A549 (cell line): ENCODE measurements around the gene PDGFD. TPM values are rescaled to one million over a fixed set of nuclear protein-coding genes. Genes with fewer than 3 reads are reported as not detected.
"Not testable (repeated sequence)": the region's sequence is repeated elsewhere in the genome, so short reads cannot be mapped to it uniquely, and the experiment has no call there.

Experiments used
- ATAC-seq, 2 experiments: fragments of 200-7000 bp in 1 of 2; fragments of >200 bp in 1 of 2; cut with Nextera tagmentation in 1 of 2; cut with Tn5 transposase in 1 of 2; 3 replicates each; pipeline versions ENCODE4 v1.8.0 to v1.9.1; 2018 to 2020; ENCODE audit warnings: mild to moderate bottlenecking in 1 of 2, moderate library complexity in 1 of 2
- CTCF ChIA-PET: fragments of 300-600 bp; sonication (Branson Sonifier 250); formaldehyde crosslinking; extraction: SDS; loops from one replicate; lab custom pipeline; 2021; ENCODE audit warnings: antibody characterized with exemption, inconsistent platforms; lab: Yijun Ruan, JAX
- POLR2A ChIA-PET: fragments of 350-600 bp; formaldehyde crosslinking; extraction: SDS; loops from one replicate; lab custom pipeline; 2021; ENCODE audit warnings: antibody characterized with exemption, inconsistent platforms; lab: Yijun Ruan, JAX
- DNase-seq, 2 experiments: peaks; one replicate each; pipeline versions ENCODE4 v3.0.0 to v3.0.0-alpha.2; 2011 to 2016; ENCODE audit warnings: low read depth in 1 of 2, low spot score in 1 of 2
- FAIRE-seq: peaks from 2 replicates; lab custom pipeline; 2011; peaks lifted over from hg19 to GRCh38; lab: Jason Lieb, UNC
- H3K27ac ChIP-seq, 2 experiments: fragments of >200 bp; sonication (Bioruptor Twin); formaldehyde crosslinking; 3 replicates each; pipeline ENCODE4 v1.5.1; 2016 to 2017
- H3K4me1 ChIP-seq: fragments of >200 bp; sonication (Bioruptor Twin); formaldehyde crosslinking; 3 replicates; pipeline ENCODE4 v1.6.1; 2016
- H3K4me2 ChIP-seq: fragments of >200 bp; sonication (Bioruptor Twin); formaldehyde crosslinking; 3 replicates; pipeline ENCODE4 v1.6.1; 2016
- H3K4me3 ChIP-seq: fragments of >200 bp; sonication (Bioruptor Twin); formaldehyde crosslinking; 3 replicates; pipeline ENCODE4 v1.5.1; 2016
- H3K9me3 ChIP-seq: fragments of >200 bp; sonication (Bioruptor Twin); formaldehyde crosslinking; 3 replicates; pipeline ENCODE4 v1.6.1; 2016
- ATOH8 ChIP-seq: fragments of 250-450 bp; sonication (Bioruptor Pico); IDR thresholded peaks from 2 replicates; pipeline ENCODE4 v1.5.0; 2020; ENCODE audit warnings: low read depth, mild to moderate bottlenecking, moderate library complexity
- BCL3 ChIP-seq: fragments of >200 bp; sonication (Bioruptor Twin); formaldehyde crosslinking; IDR thresholded peaks from 3 replicates; pipeline ENCODE4 v1.6.1; 2016
- CBX2 ChIP-seq: fragments of 200-600 bp; sonication (generic); IDR thresholded peaks from 2 replicates; pipeline ENCODE4 v1.6.1; 2016; ENCODE audit warnings: low read depth, mild to moderate bottlenecking, borderline replicate concordance
- CBX8 ChIP-seq: fragments of 200-600 bp; sonication (generic); IDR thresholded peaks from 2 replicates; pipeline ENCODE4 v1.6.1; 2016
- CEBPB ChIP-seq, 2 experiments: fragments of >200 bp in 1 of 2; sonication (Bioruptor Twin) in 1 of 2; formaldehyde crosslinking in 1 of 2; IDR thresholded peaks; 2 replicates each; pipeline ENCODE4 v1.6.1; 2012 to 2016
- CHD2 ChIP-seq: fragments of 150-350 bp; IDR thresholded peaks from 2 replicates; pipeline ENCODE4 v1.6.1; 2014; ENCODE audit warnings: low read length; ENCODE audit not compliant: partially characterized antibody
- FOXS1 ChIP-seq: fragments of 250-450 bp; sonication (Bioruptor Pico); IDR thresholded peaks from 2 replicates; pipeline ENCODE4 v1.5.0; 2020; ENCODE audit warnings: mild to moderate bottlenecking, moderate library complexity
- HMGXB4 ChIP-seq: fragments of 250-450 bp; sonication (Bioruptor Pico); IDR thresholded peaks from 2 replicates; pipeline ENCODE4 v1.5.0; 2021; ENCODE audit warnings: mild to moderate bottlenecking, moderate library complexity, borderline replicate concordance
- HOXA7 ChIP-seq: fragments of 250-450 bp; sonication (Bioruptor Pico); IDR thresholded peaks from 2 replicates; pipeline ENCODE4 v1.5.0; 2020; ENCODE audit warnings: mild to moderate bottlenecking, moderate library complexity
- JUNB ChIP-seq: fragments of >200 bp; sonication (Bioruptor Twin); formaldehyde crosslinking; IDR thresholded peaks from 2 replicates; pipeline ENCODE4 v1.6.1; 2016
- KDM5A ChIP-seq: fragments of 200-600 bp; sonication (generic); IDR thresholded peaks from 2 replicates; pipeline ENCODE4 v1.6.1; 2016; ENCODE audit warnings: antibody characterized with exemption, mild to moderate bottlenecking
- MAFK ChIP-seq: fragments of 450-650 bp; IDR thresholded peaks from 2 replicates; pipeline ENCODE4 v1.6.1; 2014; ENCODE audit not compliant: partially characterized antibody
- NPAS2 ChIP-seq: fragments of 250-450 bp; sonication (Bioruptor Pico); IDR thresholded peaks from 2 replicates; pipeline ENCODE4 v1.8.0; 2022; ENCODE audit warnings: mild to moderate bottlenecking, moderate library complexity, borderline replicate concordance
- PHF8 ChIP-seq: fragments of 200-600 bp; sonication (generic); IDR thresholded peaks from 2 replicates; pipeline ENCODE4 v1.6.1; 2016; ENCODE audit warnings: low read depth, mild to moderate bottlenecking, antibody characterized with exemption, moderate library complexity, borderline replicate concordance
- RARB ChIP-seq: fragments of 250-450 bp; sonication (Bioruptor Pico); IDR thresholded peaks from 2 replicates; pipeline ENCODE4 v1.8.0; 2021; ENCODE audit warnings: mild to moderate bottlenecking, moderate library complexity
- RCOR1 ChIP-seq: fragments of 150-350 bp; IDR thresholded peaks from 2 replicates; pipeline ENCODE4 v1.6.1; 2014; ENCODE audit warnings: antibody characterized with exemption, low read length, low read depth
- RFX5 ChIP-seq: fragments of 450-650 bp; IDR thresholded peaks from 2 replicates; pipeline ENCODE4 v1.7.1; 2014; ENCODE audit warnings: antibody characterized with exemption, mild to moderate bottlenecking, moderate library complexity
- SMC3 ChIP-seq: fragments of >200 bp; sonication (Bioruptor Twin); formaldehyde crosslinking; IDR thresholded peaks from 3 replicates; pipeline ENCODE4 v1.6.1; 2018; ENCODE audit warnings: inconsistent platforms
- SREBF2 ChIP-seq: fragments of 450-650 bp; IDR thresholded peaks from 2 replicates; pipeline ENCODE4 v1.6.1; 2014; ENCODE audit warnings: mild to moderate bottlenecking, moderate library complexity
- TFCP2L1 ChIP-seq: fragments of 250-450 bp; sonication (Bioruptor Pico); IDR thresholded peaks from 2 replicates; pipeline ENCODE4 v1.5.0; 2021; ENCODE audit warnings: mild to moderate bottlenecking
- WGBS: methylation state at CpG from one replicate; pipeline ENCODE4 v1.1.6; 2017; ENCODE audit errors: missing lambda C conversion rate; 5-methylcytosine and 5-hydroxymethylcytosine counted together
- polyA plus RNA-seq, 4 experiments: library from polyadenylated mRNA; depleted of rRNA in 3 of 4; stranded (reverse); fragments of >200 nt; fragmentation: RNase III in 1 of 4; extraction: RNeasy Plus Mini Kit Qiagen cat#74134 plus additional on column Dnase treatment in 1 of 4; gene quantifications; 2 replicates in 3 of 4; 3 replicates in 1 of 4; pipeline ENCODE4 v1.2.3, GENCODE V29; 2011 to 2017

The PDGFD gene
- polyA plus RNA-seq, 2 of the 4 experiments (the other 2 are of a cell fraction), result 11.1 to 29.7 TPM

GRCh38 chr11:104053743-104054478, 110.0 kb downstream of the PDGFD start:
- ChIA-PET POLR2A (no interaction called here), CTCF (no interaction called here)
- no peak for ATAC-seq
- no peak for FAIRE-seq
- WGBS, result 69% methylated on average over 5 of the region's 5 CpGs
- H3K27ac ChIP-seq, result no peak overlapping the region
- TF ChIP-seq SMC3 (no peak), RCOR1 (no peak), ATOH8 (CRISPR knock-in tag) (no peak), FOXS1 (CRISPR knock-in tag) (no peak), CHD2 (no peak), TFCP2L1 (CRISPR knock-in tag) (no peak), HMGXB4 (no peak), JUNB (no peak), SREBF2 (no peak)
- H3K9me3 ChIP-seq, result no peaks in the 10 kb centered on the region
- H3K4me2 ChIP-seq, result no peak overlapping the region
- no peak for DNase-seq
- no peak overlapping the region for H3K4me3 ChIP-seq
- 0 out of 3 replicates have a peak, but pooled peaks cover 6% of the 10 kb centered on the region for H3K4me1 ChIP-seq

- Histone ChIP-seq H3K27ac (no peak overlapping the region), H3K9me3 (no peaks in the 10 kb centered on the region), H3K4me2 (no peak overlapping the region), H3K4me3 (no peak overlapping the region), H3K4me1 (0 out of 3 replicates have a peak, but pooled peaks cover 6% of the 10 kb centered on the region)
- ChIA-PET CTCF (no interaction called here), POLR2A (no interaction called here)
- ATAC-seq, result no peak
- no peak for FAIRE-seq
- no peak for DNase-seq
- WGBS, result 78% methylated on average over 4 of the region's 4 CpGs
- no peak for TF ChIP-seq RFX5
- TF ChIP-seq HOXA7 (CRISPR knock-in tag), result no peak
- no peak for TF ChIP-seq SREBF2
- TF ChIP-seq NPAS2 (CRISPR knock-in tag), result no peak
- no peak for TF ChIP-seq CBX8
- TF ChIP-seq PHF8, result no peak
Measured at GRCh38 chr11:104051778-104052177, 112.2 kb downstream of the PDGFD start.

- no peaks in the 10 kb centered on the region for H3K4me1 ChIP-seq
- POLR2A ChIA-PET, result no interaction called here
- no peak for FAIRE-seq
- TF ChIP-seq CEBPB (IDR thresholded peaks at IDR 0.05), result no peak
- no peak for TF ChIP-seq MAFK
- no peak for TF ChIP-seq KDM5A
- TF ChIP-seq RARB (CRISPR knock-in tag), result no peak
- no peak for TF ChIP-seq BCL3
- no peak for TF ChIP-seq CBX2
- WGBS, result 93% methylated on average over 4 of the region's 4 CpGs
- H3K4me3 ChIP-seq, result no peak overlapping the region
- no peak overlapping the region for H3K27ac ChIP-seq
- H3K9me3 ChIP-seq, result no peaks in the 10 kb centered on the region
- no peak for ATAC-seq
- CTCF ChIA-PET, result no interaction called here
- H3K4me2 ChIP-seq, result no peak overlapping the region
- no peak for DNase-seq
Measured at GRCh38 chr11:104049116-104049515, 114.8 kb downstream of the PDGFD start.

- H3K4me2 ChIP-seq, FAIRE-seq, DNase-seq, H3K4me1 ChIP-seq, H3K9me3 ChIP-seq, ATAC-seq, CTCF ChIA-PET, POLR2A ChIA-PET, H3K4me3 ChIP-seq, H3K27ac ChIP-seq: not testable (repeated sequence)
- 90% methylated on average over 3 of the region's 3 CpGs for WGBS
Measured at GRCh38 chr11:104046858-104047257, 117.1 kb downstream of the PDGFD start.
